Testis (tissue), 3 donors: ENCODE data around the gene KCNQ1. TPM values are rescaled to one million over a fixed set of nuclear protein-coding genes. Genes with fewer than 3 reads are reported as not detected.

Experiments used
- DNase-seq: peaks from one replicate; pipeline ENCODE4 v3.0.0-alpha.2; 2019
- H3K27ac ChIP-seq, 2 donors: fragments of 200-600 bp; sonication (generic); one replicate each; pipeline ENCODE4 v1.5.1; 2019
- H3K27me3 ChIP-seq: fragments of 200-600 bp; sonication (generic); one replicate; pipeline ENCODE4 v1.5.1; 2019
- H3K36me3 ChIP-seq: fragments of 200-600 bp; sonication (generic); one replicate; pipeline ENCODE4 v1.5.1; 2017; ENCODE audit warnings: low read depth; ENCODE audit errors: missing control alignments
- H3K4me1 ChIP-seq: fragments of 200-600 bp; sonication (generic); one replicate; pipeline ENCODE4 v1.5.1; 2019
- H3K4me3 ChIP-seq, 2 donors: fragments of 200-600 bp; sonication (generic); one replicate each; pipeline ENCODE4 v1.5.1; 2017 to 2019
- H3K9me3 ChIP-seq: fragments of 200-600 bp; sonication (generic); one replicate; pipeline ENCODE4 v1.5.1; 2017
- POLR2A ChIP-seq: fragments of 450-650 bp; IDR thresholded peaks from one replicate; pipeline ENCODE4 v1.6.1; 2017; ENCODE audit warnings: antibody characterized with exemption, mild to moderate bottlenecking, moderate library complexity
- WGBS, 2 donors: methylation state at CpG; one replicate each; pipeline ENCODE4 v1.1.5; 2018; 5-methylcytosine and 5-hydroxymethylcytosine counted together
- intact Hi-C: fragments of 100-400 bp; cut with DNase I; formaldehyde crosslinking; loops from one replicate; pipeline ENCODE4 v1.15.1; 2023; ENCODE audit warnings: low total_unique reads
- polyA plus RNA-seq: library from polyadenylated mRNA; stranded (reverse); fragments of 350-450 nt; fragmentation: Illumina TruSeq; extraction: RNeasy Lipid Tissue Mini Kit (QIAGEN cat#74804); gene quantifications from one replicate; pipeline ENCODE4 v1.2.3, GENCODE V29; 2014; ENCODE audit warnings: low read depth, low replicate concordance; ENCODE audit not compliant: insufficient read depth
- total RNA-seq, 2 donors: library from RNA; depleted of rRNA; stranded (reverse); fragments of >200 nt; gene quantifications; one replicate each; pipeline ENCODE4 v1.2.3, GENCODE V29; 2016
- TF ChIP-seq, protein P1 (sequence below), 3 experiments: fragments of 450-650 bp in 2 of 3; fragments of 200-600 bp in 1 of 3; sonication (generic) in 1 of 3; IDR thresholded peaks; one replicate each; pipeline ENCODE4 v1.5.1; 2016 to 2019; ENCODE audit warnings: antibody characterized with exemption in 3 of 3, mild to moderate bottlenecking in 2 of 3, moderate library complexity in 1 of 3

The KCNQ1 gene
- total and polyA plus RNA-seq, 3 donors from 2014 or later, result 6.0 to 24.2 (median 12.8) TPM

DNA sequence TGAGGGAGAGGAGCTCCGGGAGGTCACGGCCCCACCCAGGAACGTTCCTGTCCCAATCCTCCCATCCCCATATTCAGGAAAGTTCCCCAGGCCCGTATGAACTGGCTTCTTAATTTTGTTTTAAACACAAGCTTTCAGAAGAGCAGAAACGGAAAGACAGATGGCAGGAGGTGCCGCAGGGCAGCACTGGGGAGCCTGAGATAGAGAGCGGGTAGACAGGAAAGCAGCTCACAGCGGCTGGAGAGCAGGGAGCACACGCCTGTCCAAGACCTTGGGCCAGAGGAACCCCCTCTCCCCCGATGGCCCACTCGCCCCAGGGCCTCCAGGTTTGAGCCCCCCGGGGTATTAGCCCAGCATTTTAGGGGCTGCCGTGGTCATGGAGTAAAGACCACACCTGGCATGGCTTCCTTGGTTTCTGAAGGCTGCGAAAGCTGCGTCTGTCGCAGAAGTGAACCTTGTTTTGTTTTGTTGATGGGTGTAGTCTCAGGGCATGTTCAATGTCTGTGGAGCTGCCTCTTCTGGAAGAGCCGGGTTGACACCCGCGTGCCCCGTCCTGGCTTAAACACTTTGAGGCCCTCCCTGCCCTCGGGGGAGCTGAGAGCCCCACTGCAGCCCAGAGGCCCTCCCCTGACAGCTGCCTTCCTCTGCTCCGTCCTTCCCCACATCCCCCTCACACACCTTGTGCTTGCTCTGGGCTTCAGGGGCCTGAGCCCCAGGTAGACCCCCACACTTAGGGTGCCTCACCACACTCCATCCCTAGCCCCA, 272.9 kb downstream of the KCNQ1 start:
- no peak for DNase-seq
- Histone ChIP-seq H3K4me3 (no peak overlapping the region), H3K27me3 (no peaks in the 10 kb centered on the region), H3K4me1 (peaks cover 8% of the 10 kb centered on the region), H3K9me3 (no peaks in the 10 kb centered on the region), H3K36me3 (no peaks in the 10 kb centered on the region), H3K27ac (no peak overlapping the region)
- TF ChIP-seq, protein P1, sequence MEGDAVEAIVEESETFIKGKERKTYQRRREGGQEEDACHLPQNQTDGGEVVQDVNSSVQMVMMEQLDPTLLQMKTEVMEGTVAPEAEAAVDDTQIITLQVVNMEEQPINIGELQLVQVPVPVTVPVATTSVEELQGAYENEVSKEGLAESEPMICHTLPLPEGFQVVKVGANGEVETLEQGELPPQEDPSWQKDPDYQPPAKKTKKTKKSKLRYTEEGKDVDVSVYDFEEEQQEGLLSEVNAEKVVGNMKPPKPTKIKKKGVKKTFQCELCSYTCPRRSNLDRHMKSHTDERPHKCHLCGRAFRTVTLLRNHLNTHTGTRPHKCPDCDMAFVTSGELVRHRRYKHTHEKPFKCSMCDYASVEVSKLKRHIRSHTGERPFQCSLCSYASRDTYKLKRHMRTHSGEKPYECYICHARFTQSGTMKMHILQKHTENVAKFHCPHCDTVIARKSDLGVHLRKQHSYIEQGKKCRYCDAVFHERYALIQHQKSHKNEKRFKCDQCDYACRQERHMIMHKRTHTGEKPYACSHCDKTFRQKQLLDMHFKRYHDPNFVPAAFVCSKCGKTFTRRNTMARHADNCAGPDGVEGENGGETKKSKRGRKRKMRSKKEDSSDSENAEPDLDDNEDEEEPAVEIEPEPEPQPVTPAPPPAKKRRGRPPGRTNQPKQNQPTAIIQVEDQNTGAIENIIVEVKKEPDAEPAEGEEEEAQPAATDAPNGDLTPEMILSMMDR (IDR thresholded peaks at IDR 0.05), result no peak
- no peak for TF ChIP-seq POLR2A
- intact Hi-C loops, result no loop called here
- 90 to 95% methylated on average over 11 to 22 of the region's 22 CpGs for WGBS, 2 donors

DNA sequence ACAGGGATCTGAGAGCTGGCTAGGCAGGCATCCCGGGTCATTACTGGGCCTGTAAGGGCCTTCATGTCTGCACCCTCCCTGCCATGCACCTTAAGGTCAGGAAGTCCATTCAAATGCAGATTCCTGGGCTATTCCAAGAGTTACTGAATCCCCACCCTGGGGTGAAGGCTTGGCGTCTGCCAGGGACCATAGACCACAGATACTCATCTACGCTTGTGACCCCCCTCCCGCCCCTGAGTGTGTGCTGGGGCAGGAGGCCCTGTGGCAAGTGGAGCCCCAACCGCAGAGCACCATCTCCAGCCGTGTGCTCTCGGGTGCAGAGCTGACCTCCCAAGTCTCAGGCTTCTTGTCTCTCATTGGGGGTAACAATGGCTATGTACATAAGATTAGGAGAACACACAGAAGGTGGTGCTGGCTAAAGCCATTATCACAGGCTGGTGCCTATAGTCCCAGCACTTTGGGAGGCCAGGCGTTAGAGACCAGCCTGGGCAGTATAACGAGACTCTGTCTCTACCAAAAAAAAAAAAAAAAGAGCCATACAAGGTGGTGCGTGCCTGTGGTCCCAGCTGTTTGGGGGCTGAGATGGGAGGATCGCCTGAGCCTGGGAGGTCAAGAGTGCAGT, 274.1 kb downstream of the KCNQ1 start:
- no peaks in the 10 kb centered on the region for H3K9me3 ChIP-seq
- no peak overlapping the region for H3K27ac ChIP-seq
- H3K36me3 ChIP-seq, result no peaks in the 10 kb centered on the region
- H3K4me3 ChIP-seq, result no peak overlapping the region
- WGBS, 2 donors, result 93 to 94% methylated on average over 7 to 11 of the region's 11 CpGs
- no peak for DNase-seq
- H3K27me3 ChIP-seq, result no peaks in the 10 kb centered on the region
- peaks cover 8% of the 10 kb centered on the region for H3K4me1 ChIP-seq
- intact Hi-C loops, result no loop called here
- no peak for TF ChIP-seq POLR2A
- TF ChIP-seq, protein P1 (IDR thresholded peaks at IDR 0.05), result no peak

DNA sequence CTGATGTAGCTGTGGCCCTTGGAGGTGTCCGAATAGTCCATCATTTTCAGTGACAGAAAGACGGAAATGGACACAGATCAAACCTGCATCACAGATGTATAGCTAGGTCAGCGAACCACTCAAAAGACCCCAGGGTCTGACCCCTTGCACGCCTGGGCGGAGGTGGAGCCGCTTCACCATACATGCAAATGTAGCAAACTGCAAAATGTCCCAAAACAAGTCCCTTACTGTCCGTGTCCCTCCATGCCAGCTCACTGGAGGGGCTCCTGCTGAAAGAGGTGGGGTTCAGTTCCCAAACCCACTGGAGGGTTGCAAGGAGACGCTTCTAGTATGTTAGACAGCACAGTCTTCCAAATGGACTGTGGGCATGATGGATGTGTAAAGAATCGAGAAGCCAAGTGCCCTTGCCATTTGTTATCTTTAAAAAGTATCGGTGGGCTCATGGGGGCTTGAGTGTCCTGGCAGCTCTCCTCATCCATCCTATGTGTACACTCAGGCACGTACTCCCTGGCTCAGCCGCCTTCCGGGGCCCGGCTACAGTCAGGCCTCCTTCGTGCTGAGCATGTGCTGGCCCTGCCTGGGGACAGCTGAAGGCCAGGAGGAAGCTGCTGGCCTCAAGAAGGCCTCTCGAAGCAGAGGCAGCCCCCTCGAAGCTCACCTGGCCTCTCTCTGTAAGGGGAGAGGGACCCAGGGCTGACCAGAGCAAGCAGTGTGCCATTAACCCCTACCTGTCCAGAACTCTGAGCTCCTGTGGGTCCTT, 275.2 kb downstream of the KCNQ1 start:
- Histone ChIP-seq H3K36me3 (no peaks in the 10 kb centered on the region), H3K9me3 (no peaks in the 10 kb centered on the region), H3K27ac (no peak overlapping the region), H3K4me1 (peaks cover 8% of the 10 kb centered on the region), H3K4me3 (no peak overlapping the region), H3K27me3 (no peaks in the 10 kb centered on the region)
- 82 to 90% methylated on average over 16 to 17 of the region's 17 CpGs for WGBS, 2 donors
- DNase-seq, result no peak
- intact Hi-C loops, result no loop called here
- no peak for TF ChIP-seq POLR2A

DNA sequence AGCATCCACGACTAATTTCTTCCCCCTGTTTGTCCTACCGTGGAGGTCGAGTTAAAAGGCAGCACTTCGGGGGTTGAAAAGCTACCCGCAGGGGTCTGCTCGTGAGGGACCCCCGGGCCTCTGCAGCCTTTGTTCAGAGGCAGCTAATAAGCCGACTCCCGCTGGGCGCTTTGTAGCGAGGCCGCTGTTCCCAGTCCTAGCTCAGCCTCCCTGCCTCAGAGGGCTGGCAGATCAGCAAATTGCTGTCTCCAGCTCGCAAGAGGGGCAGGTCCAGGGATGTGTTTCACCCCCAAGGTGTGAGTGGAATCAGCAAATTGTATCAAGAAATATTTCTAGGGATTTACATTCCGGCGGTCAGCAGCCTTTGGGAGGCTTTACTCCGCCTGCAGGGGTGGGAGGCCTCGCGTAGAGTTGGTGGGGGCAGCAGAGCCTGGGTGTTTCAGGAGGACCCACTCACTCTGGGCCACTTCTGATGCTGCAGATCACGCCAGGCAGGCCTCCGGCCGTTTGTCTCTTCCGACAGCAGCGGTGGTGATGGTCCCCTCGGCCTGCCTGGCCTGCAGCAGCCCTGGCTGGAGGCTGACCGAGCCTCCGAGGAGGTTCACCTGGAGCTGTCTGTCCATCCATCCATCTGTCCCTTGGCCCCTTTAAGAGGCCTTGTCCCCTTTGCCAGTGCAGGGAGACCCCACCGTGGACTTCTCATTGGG, 276.6 kb downstream of the KCNQ1 start:
- intact Hi-C loops, result no loop called here
- no peak overlapping the region for H3K4me3 ChIP-seq
- H3K9me3 ChIP-seq, result no peaks in the 10 kb centered on the region
- H3K27me3 ChIP-seq, result no peaks in the 10 kb centered on the region
- 89 to 90% methylated on average over 24 to 27 of the region's 27 CpGs for WGBS, 2 donors
- H3K27ac ChIP-seq, result no peak overlapping the region
- no peaks in the 10 kb centered on the region for H3K36me3 ChIP-seq
- TF ChIP-seq POLR2A, result no peak
- TF ChIP-seq, protein P1 (IDR thresholded peaks at IDR 0.05), result no peak
- H3K4me1 ChIP-seq, result peaks cover 10% of the 10 kb centered on the region
- DNase-seq, result no peak

DNA sequence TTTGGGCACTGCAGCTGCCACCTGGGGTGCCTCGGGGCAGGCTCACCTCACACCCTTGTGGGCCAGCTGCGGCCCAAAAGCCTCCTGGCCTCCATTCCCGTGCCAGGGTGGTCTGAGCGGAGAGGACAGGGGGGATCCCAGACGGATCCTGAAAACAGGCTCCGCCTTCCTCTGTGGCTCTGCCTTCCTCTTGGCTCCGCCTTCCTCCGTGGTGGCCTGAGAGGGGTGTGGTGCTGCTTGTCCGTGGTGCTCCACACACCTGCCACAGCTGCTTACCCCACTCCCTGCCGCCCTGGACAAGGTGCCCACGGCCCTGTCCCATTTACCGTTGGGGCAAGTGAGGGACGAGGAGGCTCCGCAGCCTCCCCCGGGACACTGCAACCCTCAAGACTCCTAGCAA, 278.1 kb downstream of the KCNQ1 start:
- TF ChIP-seq POLR2A, result no peak
- TF ChIP-seq, protein P1 (IDR thresholded peaks at IDR 0.05), result no peak
- intact Hi-C loops, result no loop called here
- Histone ChIP-seq H3K4me1 (peaks cover 6% of the 10 kb centered on the region), H3K9me3 (no peaks in the 10 kb centered on the region), H3K36me3 (no peaks in the 10 kb centered on the region), H3K27me3 (no peaks in the 10 kb centered on the region), H3K4me3 (no peak overlapping the region), H3K27ac (no peak overlapping the region)
- 91 to 94% methylated on average over 9 to 15 of the region's 15 CpGs for WGBS, 2 donors
- no peak for DNase-seq
